ENCODE results near the gene STK39. TPM values are rescaled to one million over a fixed set of nuclear protein-coding genes. Genes with fewer than 3 reads are reported as not detected.

The STK39 gene
- total RNA-seq, 1 donor, result 18.1 TPM

- Histone ChIP-seq H3K36me3 (ENCODE audit: insufficient read depth, low read length) (peaks cover 6% of the 10 kb centered on the region), H3K9me3 (ENCODE audit: low read depth, low read length) (no peaks in the 10 kb centered on the region), H3K4me2 (ENCODE audit: insufficient read depth, low read length) (no peak overlapping the region), H3K27me3 (ENCODE audit: insufficient read depth, low read length) (no peaks in the 10 kb centered on the region), H3K4me1 (ENCODE audit: insufficient read depth, low read length) (peaks cover 13% of the 10 kb centered on the region), H3K79me2 (ENCODE audit: insufficient read depth, low read length) (no peaks in the 10 kb centered on the region), H2AFZ (ENCODE audit: low read length) (no peak overlapping the region), H3K4me3 (ENCODE audit: insufficient read depth, low read length) (no peak overlapping the region), H3K27ac (ENCODE audit: low read depth, low read length) (no peak overlapping the region), H4K20me1 (ENCODE audit: insufficient read depth, low read length) (no peaks in the 10 kb centered on the region)
- no peak for TF ChIP-seq CTCF (IDR thresholded peaks at IDR 0.05; ENCODE audit: extremely low read depth, low read depth, low read length)
- no peak for DNase-seq (ENCODE audit: insufficient read length, low spot score, missing footprints)
Measured at GRCh38 chr2:167963899-167964649, 283.3 kb downstream of the STK39 start.

DNA sequence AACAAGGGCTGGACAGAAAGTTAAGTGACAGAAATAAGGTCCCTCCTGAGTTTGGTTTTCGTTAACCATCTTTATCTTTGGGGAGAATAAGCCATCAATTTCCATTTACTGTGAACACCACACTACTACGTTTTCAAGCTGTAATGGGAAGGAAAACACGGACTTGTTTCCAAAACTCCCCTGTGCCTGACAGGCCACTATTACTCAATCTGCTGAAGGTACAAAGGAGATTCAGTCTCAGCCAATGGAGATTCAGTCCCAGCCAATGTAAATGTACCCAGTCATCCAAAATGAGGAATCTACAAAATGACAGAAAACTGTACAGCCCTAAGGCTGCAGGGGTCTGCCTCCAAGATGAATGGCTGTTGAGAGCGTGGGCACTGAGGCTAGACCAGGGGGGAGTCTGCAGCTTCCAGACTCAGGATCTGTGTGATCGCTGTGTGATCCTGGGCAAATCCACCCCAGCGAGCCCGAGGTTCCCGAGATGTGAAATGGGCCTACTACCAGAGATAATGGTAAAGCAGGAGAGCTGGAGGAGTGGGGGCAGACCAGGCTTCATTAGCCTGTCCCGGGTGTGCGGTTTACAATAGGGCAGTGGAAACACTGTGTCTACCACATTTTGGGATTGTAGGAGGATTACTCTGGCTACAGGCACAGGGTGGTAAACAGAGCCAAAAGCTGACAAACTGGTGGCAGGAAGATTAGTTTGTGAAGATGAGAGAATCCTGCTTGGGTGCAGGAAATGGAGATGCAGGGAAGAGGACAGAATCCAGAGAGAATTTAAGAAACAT lies 284.8 kb downstream of the STK39 start:
- Histone ChIP-seq H3K4me1 (ENCODE audit: insufficient read depth, low read length) (peaks cover 13% of the 10 kb centered on the region), H3K9me3 (ENCODE audit: low read depth, low read length) (no peaks in the 10 kb centered on the region), H4K20me1 (ENCODE audit: insufficient read depth, low read length) (no peaks in the 10 kb centered on the region), H2AFZ (ENCODE audit: low read length) (no peak overlapping the region), H3K27ac (ENCODE audit: low read depth, low read length) (no peak overlapping the region), H3K36me3 (ENCODE audit: insufficient read depth, low read length) (peaks cover 6% of the 10 kb centered on the region), H3K27me3 (ENCODE audit: insufficient read depth, low read length) (no peaks in the 10 kb centered on the region), H3K79me2 (ENCODE audit: insufficient read depth, low read length) (no peaks in the 10 kb centered on the region), H3K4me2 (ENCODE audit: insufficient read depth, low read length) (no peak overlapping the region), H3K4me3 (ENCODE audit: insufficient read depth, low read length) (no peak overlapping the region)
- no peak for TF ChIP-seq CTCF (IDR thresholded peaks at IDR 0.05; ENCODE audit: extremely low read depth, low read depth, low read length)
- DNase-seq (ENCODE audit: insufficient read length, low spot score, missing footprints), result no peak

- H3K27me3 ChIP-seq (ENCODE audit: insufficient read depth, low read length), result no peaks in the 10 kb centered on the region
- no peak for DNase-seq (ENCODE audit: insufficient read length, low spot score, missing footprints)
- H3K4me2 ChIP-seq (ENCODE audit: insufficient read depth, low read length), result no peak overlapping the region
- no peak overlapping the region for H3K27ac ChIP-seq (ENCODE audit: low read depth, low read length)
- H3K36me3 ChIP-seq (ENCODE audit: insufficient read depth, low read length), result peaks cover 6% of the 10 kb centered on the region
- TF ChIP-seq CTCF (IDR thresholded peaks at IDR 0.05; ENCODE audit: extremely low read depth, low read depth, low read length), result no peak
- no peaks in the 10 kb centered on the region for H3K9me3 ChIP-seq (ENCODE audit: low read depth, low read length)
- H3K4me3 ChIP-seq (ENCODE audit: insufficient read depth, low read length), result no peak overlapping the region
- H4K20me1 ChIP-seq (ENCODE audit: insufficient read depth, low read length), result no peaks in the 10 kb centered on the region
- no peaks in the 10 kb centered on the region for H3K79me2 ChIP-seq (ENCODE audit: insufficient read depth, low read length)
- peaks cover 4% of the 10 kb centered on the region for H3K4me1 ChIP-seq (ENCODE audit: insufficient read depth, low read length)
- H2AFZ ChIP-seq (ENCODE audit: low read length), result no peak overlapping the region
Measured at GRCh38 chr2:167961536-167962048, 285.8 kb downstream of the STK39 start.

Measured in osteoblast (primary cell).